H1 (cell line): ENCODE measurements around the gene KLHL29. TPM values are rescaled to one million over a fixed set of nuclear protein-coding genes. Genes with fewer than 3 reads are reported as not detected.
A peak's percentile ranks its signal among the peaks of the same experiment; 100 is the strongest.

ENCODE experiments used
- CTCF ChIA-PET: fragments of 300-600 bp; sonication (Branson Sonifier 250); formaldehyde crosslinking; loops from one replicate; lab custom pipeline; 2021; ENCODE audit not compliant: partially characterized antibody; lab: Charles Lee
- POLR2A ChIA-PET: fragments of 300-600 bp; sonication (Branson Sonifier 250); formaldehyde crosslinking; loops from one replicate; lab custom pipeline; 2021; ENCODE audit warnings: inconsistent platforms; ENCODE audit not compliant: partially characterized antibody; lab: Charles Lee
- DNase-seq, 2 experiments: peaks; one replicate each; pipeline versions ENCODE4 v3.0.0 to v3.0.0-alpha.2; 2010 to 2022; ENCODE audit warnings: low spot score in 2 of 2, low read depth in 1 of 2, mixed read lengths in 1 of 2
- FAIRE-seq: peaks from 2 replicates; lab custom pipeline; 2011; peaks lifted over from hg19 to GRCh38; lab: Jason Lieb, UNC
- H2AFZ ChIP-seq: 2 replicates; pipeline ENCODE4 v1.8.1; 2012; ENCODE audit warnings: low read length, inconsistent platforms
- H2AK5ac ChIP-seq: 2 replicates; pipeline ENCODE4 v1.6.1; 2013; ENCODE audit warnings: low read depth, low read length
- H2BK120ac ChIP-seq: replicated peaks from 2 replicates; pipeline ENCODE3; 2013; ENCODE audit warnings: low read depth, low read length, inconsistent platforms
- H2BK12ac ChIP-seq: 2 replicates; pipeline ENCODE4 v1.6.1; 2013; ENCODE audit warnings: low read depth, low read length
- H2BK15ac ChIP-seq: 2 replicates; pipeline ENCODE4 v1.6.1; 2013; ENCODE audit warnings: low read length
- H2BK20ac ChIP-seq: 2 replicates; pipeline ENCODE4 v1.6.1; 2013; ENCODE audit warnings: low read length
- H2BK5ac ChIP-seq: 2 replicates; pipeline ENCODE4 v1.6.1; 2013; ENCODE audit warnings: low read depth, low read length
- H3K14ac ChIP-seq: 2 replicates; pipeline ENCODE4 v1.6.1; 2013; ENCODE audit warnings: inconsistent platforms; ENCODE audit not compliant: insufficient read length
- H3K18ac ChIP-seq: 2 replicates; pipeline ENCODE4 v1.6.1; 2013; ENCODE audit warnings: low read length; ENCODE audit errors: extremely low read depth
- H3K23ac ChIP-seq: 2 replicates; pipeline ENCODE4 v1.6.1; 2013; ENCODE audit warnings: inconsistent platforms; ENCODE audit not compliant: insufficient read length
- H3K23me2 ChIP-seq: 2 replicates; pipeline ENCODE4 v1.6.1; 2013; ENCODE audit warnings: low read depth, low read length
- H3K27ac ChIP-seq: 2 replicates; pipeline ENCODE4 v1.6.1; 2011; ENCODE audit warnings: low read depth, low read length, inconsistent platforms
- H3K27me3 ChIP-seq, 4 experiments: replicated peaks in 1 of 4; 1 replicate in 1 of 4; 2 replicates in 3 of 4; pipeline versions ENCODE4 v1.6.1 to v1.8.1; 2011 to 2013; ENCODE audit warnings: low read length in 3 of 4, mild to moderate bottlenecking in 3 of 4, inconsistent platforms in 2 of 4, mixed read lengths in 2 of 4, moderate library complexity in 1 of 4; ENCODE audit not compliant: control insufficient read depth in 3 of 4, insufficient read depth in 3 of 4; ENCODE audit errors: extremely low read depth in 1 of 4
- H3K36me3 ChIP-seq, 4 experiments: 2 replicates each; pipeline versions ENCODE4 v1.6.1 to v1.8.1; 2011 to 2013; ENCODE audit warnings: mild to moderate bottlenecking in 4 of 4, low read length in 3 of 4, moderate library complexity in 2 of 4, control low read depth in 1 of 4, inconsistent platforms in 1 of 4; ENCODE audit not compliant: insufficient read depth in 4 of 4, control insufficient read depth in 2 of 4
- H3K4ac ChIP-seq: replicated peaks from 2 replicates; pipeline ENCODE3; 2013; ENCODE audit warnings: low read length, low read depth, mixed read lengths, inconsistent platforms; ENCODE audit not compliant: insufficient read length
- H3K4me1 ChIP-seq, 4 experiments: replicated peaks in 1 of 4; 1 replicate in 1 of 4; 2 replicates in 3 of 4; pipeline versions ENCODE4 v1.6.1 to v1.8.1; 2011 to 2013; ENCODE audit warnings: low read length in 3 of 4, inconsistent platforms in 2 of 4, mixed read lengths in 1 of 4; ENCODE audit not compliant: insufficient read depth in 4 of 4, control insufficient read depth in 3 of 4
- H3K4me2 ChIP-seq, 2 experiments: 2 replicates each; pipeline versions ENCODE4 v1.6.1 to v1.8.1; 2011 to 2013; ENCODE audit warnings: low read depth in 2 of 2, low read length in 2 of 2, control low read depth in 1 of 2, inconsistent platforms in 1 of 2, mild to moderate bottlenecking in 1 of 2; ENCODE audit not compliant: insufficient read depth in 1 of 2
- H3K4me3 ChIP-seq, 4 experiments: fragments of 200-600, 300-600 bp in 1 of 4; sonication (generic), shearing (Covaris generic), sonication (Bioruptor Twin) in 1 of 4; 2 replicates each; pipeline versions ENCODE4 v1.5.1 to v1.8.1; 2011 to 2016; ENCODE audit warnings: low read length in 4 of 4, low read depth in 3 of 4, control low read depth in 2 of 4, inconsistent platforms in 2 of 4, mild to moderate bottlenecking in 2 of 4, mixed read lengths in 1 of 4, moderate library complexity in 1 of 4; ENCODE audit not compliant: insufficient read depth in 2 of 4; ENCODE audit errors: extremely low read depth in 1 of 4
- H3K56ac ChIP-seq: replicated peaks from 2 replicates; pipeline ENCODE3; 2013; ENCODE audit warnings: low read depth, mild to moderate bottlenecking, mixed read lengths, low read length, inconsistent platforms; ENCODE audit not compliant: insufficient read length
- H3K79me1 ChIP-seq: 2 replicates; pipeline ENCODE4 v1.6.1; 2013; ENCODE audit warnings: low read depth, low read length, control low read depth
- H3K79me2 ChIP-seq, 2 experiments: 2 replicates each; pipeline versions ENCODE4 v1.6.1 to v1.8.1; 2012 to 2013; ENCODE audit warnings: low read length in 2 of 2, mild to moderate bottlenecking in 2 of 2, inconsistent platforms in 1 of 2; ENCODE audit not compliant: insufficient read depth in 2 of 2, control insufficient read depth in 1 of 2
- H3K9ac ChIP-seq, 4 experiments: replicated peaks in 1 of 4; 1 replicate in 1 of 4; 2 replicates in 3 of 4; pipeline versions ENCODE4 v1.6.1 to v1.8.1; 2011 to 2013; ENCODE audit warnings: low read depth in 3 of 4, low read length in 3 of 4, control low read depth in 2 of 4, mild to moderate bottlenecking in 2 of 4, moderate library complexity in 2 of 4, inconsistent platforms in 1 of 4; ENCODE audit errors: extremely low read depth in 1 of 4
- H3K9me3 ChIP-seq, 2 experiments: 2 replicates each; pipeline versions ENCODE4 v1.6.1 to v1.8.1; 2012 to 2013; ENCODE audit warnings: mild to moderate bottlenecking in 2 of 2, moderate library complexity in 2 of 2, control low read depth in 1 of 2, inconsistent platforms in 1 of 2, low read depth in 1 of 2, low read length in 1 of 2, mixed read lengths in 1 of 2; ENCODE audit not compliant: insufficient read depth in 2 of 2
- H4K20me1 ChIP-seq, 2 experiments: replicated peaks in 1 of 2; 2 replicates each; pipeline versions ENCODE3 to v1.8.1; 2011 to 2013; ENCODE audit warnings: inconsistent platforms in 2 of 2, low read length in 2 of 2, mild to moderate bottlenecking in 1 of 2; ENCODE audit not compliant: insufficient read depth in 2 of 2, control insufficient read depth in 1 of 2
- H4K5ac ChIP-seq: 2 replicates; pipeline ENCODE4 v1.6.1; 2013; ENCODE audit warnings: low read length, low read depth, mixed read lengths, inconsistent platforms; ENCODE audit not compliant: insufficient read length
- H4K8ac ChIP-seq: 2 replicates; pipeline ENCODE4 v1.8.0; 2013; ENCODE audit warnings: mild to moderate bottlenecking, moderate library complexity, low read length, inconsistent platforms; ENCODE audit not compliant: insufficient read depth; ENCODE audit errors: extremely low read depth
- H4K91ac ChIP-seq: replicated peaks from 2 replicates; pipeline ENCODE3; 2013; ENCODE audit warnings: low read length, mixed read lengths, inconsistent platforms; ENCODE audit not compliant: insufficient read length
- CTBP2 ChIP-seq: IDR thresholded peaks from 2 replicates; pipeline ENCODE4 v1.7.0; 2011; ENCODE audit warnings: borderline replicate concordance, mild to moderate bottlenecking, moderate library complexity, mixed read lengths, low read length; ENCODE audit not compliant: insufficient read depth, insufficient read length
- CTCF ChIP-seq, 3 experiments: IDR thresholded peaks; 1 replicate in 2 of 3; 2 replicates in 1 of 3; pipeline versions ENCODE4 v1.5.1 to v1.6.1; 2011; ENCODE audit warnings: low read length in 3 of 3, mild to moderate bottlenecking in 3 of 3, inconsistent platforms in 2 of 3, low read depth in 1 of 3, moderate library complexity in 1 of 3; ENCODE audit not compliant: insufficient read depth in 1 of 3; ENCODE audit errors: control extremely low read depth in 1 of 3
- EP300 ChIP-seq, 2 experiments: IDR thresholded peaks; 1 replicate in 1 of 2; 2 replicates in 1 of 2; pipeline ENCODE4 v1.6.1; 2011 to 2012; ENCODE audit warnings: low read depth in 2 of 2, low read length in 2 of 2, mild to moderate bottlenecking in 2 of 2, borderline replicate concordance in 1 of 2, inconsistent platforms in 1 of 2, moderate library complexity in 1 of 2
- KDM1A ChIP-seq: fragments of 200-600, 300-600 bp; sonication (generic); IDR thresholded peaks from 2 replicates; pipeline ENCODE4 v1.7.1; 2016; ENCODE audit warnings: mild to moderate bottlenecking, low read length, borderline replicate concordance
- KDM5A ChIP-seq: fragments of 200-600 bp; IDR thresholded peaks from 2 replicates; pipeline ENCODE4 v1.7.1; 2012; ENCODE audit warnings: mild to moderate bottlenecking, low read length, inconsistent platforms, mixed read lengths
- NANOG ChIP-seq: IDR thresholded peaks from 2 replicates; pipeline ENCODE4 v1.6.1; 2011; ENCODE audit warnings: low read length, low read depth, mild to moderate bottlenecking, inconsistent platforms; ENCODE audit not compliant: insufficient read depth, poor library complexity, severe bottlenecking
- POLR2A ChIP-seq, 2 experiments: IDR thresholded peaks; 1 replicate in 1 of 2; 2 replicates in 1 of 2; pipeline ENCODE4 v1.6.1; 2011; ENCODE audit warnings: low read depth in 2 of 2, low read length in 2 of 2, mild to moderate bottlenecking in 2 of 2; ENCODE audit errors: control extremely low read depth in 1 of 2
- SIN3A ChIP-seq, 2 experiments: IDR thresholded peaks in 1 of 2; conservative IDR thresholded peaks in 1 of 2; 2 replicates each; pipeline ENCODE4 v1.6.1; 2011 to 2012; ENCODE audit warnings: low read length in 2 of 2, improper control_type of control experiment in 1 of 2, low read depth in 1 of 2, mild to moderate bottlenecking in 1 of 2
- SRF ChIP-seq: IDR thresholded peaks from 2 replicates; pipeline ENCODE4 v1.6.1; 2011; ENCODE audit warnings: mild to moderate bottlenecking, low read depth, low read length, moderate library complexity
- YY1 ChIP-seq: IDR thresholded peaks from 2 replicates; pipeline ENCODE4 v1.6.1; 2011; ENCODE audit warnings: low read depth, mild to moderate bottlenecking, low read length
- WGBS, 2 experiments: shearing (Covaris generic) in 1 of 2; methylation state at CpG; one replicate each; pipeline versions ENCODE4 v1.1.6 to v1.1.7; 2013 to 2015; ENCODE audit warnings: low lambda C conversion rate in 2 of 2, mixed read lengths in 2 of 2, inconsistent platforms in 1 of 2, low coverage in 1 of 2, missing lambda C conversion rate in 1 of 2; ENCODE audit not compliant: insufficient replicate concordance in 2 of 2, insufficient coverage in 1 of 2, insufficient read length in 1 of 2; ENCODE audit errors: extremely low coverage in 1 of 2, missing lambda C conversion rate in 1 of 2; 5-methylcytosine and 5-hydroxymethylcytosine counted together
- polyA plus RNA-seq, 7 experiments: library from polyadenylated mRNA; depleted of rRNA in 3 of 7; stranded (reverse) in 5 of 7; unstranded in 2 of 7; fragments of >200 nt in 5 of 7; fragments of 200-250 nt in 2 of 7; gene quantifications; 1 replicate in 5 of 7; 2 replicates in 1 of 7; 4 replicates in 1 of 7; pipeline versions ENCODE4 v1.2.1 to v1.2.3, GENCODE V29; 2011 to 2013; ENCODE audit warnings: missing spikeins in 2 of 7, mixed read lengths in 2 of 7
- total RNA-seq: library from RNA; stranded (reverse); fragmentation: NEBNext Ultra II Directional; extraction: Animal tissue kit (Norgen Biotek cat#: 25700); gene quantifications from 2 replicates; pipeline ENCODE4 v1.2.1, GENCODE V29; 2021

Gene KLHL29
- total and polyA plus RNA-seq, 2 of the 8 experiments (the other 6 are each of a cell fraction or from before 2014, with no cell fraction given) = 1.1 to 4.7 TPM

- 90% methylated on average over 6 of the region's 6 CpGs; no CpG with 5 or more reads in 1 of the 2 experiments for WGBS, 2 experiments
- Histone ChIP-seq H3K4me2 (no peak overlapping the region), H2BK20ac (no peak overlapping the region), H2AK5ac (no peak overlapping the region), H3K36me3 (no peaks in the 10 kb centered on the region; a peak in 1 of 8 replicates), H4K91ac (no peak overlapping the region), H3K9me3 (no peaks in the 10 kb centered on the region), H2BK12ac (0 out of 2 replicates have a peak overlapping the region, but pooled peaks have one; percentile 96), H3K79me1 (no peaks in the 10 kb centered on the region), H3K79me2 (no peaks in the 10 kb centered on the region), H4K20me1 (no peaks in the 10 kb centered on the region), H3K27ac (no peak overlapping the region), H3K23ac (no peak overlapping the region), H3K4me1 (peaks cover 5 to 22% (median 13%) of the 10 kb centered on the region in 4 experiments), H2BK120ac (no peak overlapping the region), H4K8ac (no peak overlapping the region), H2BK15ac (no peak overlapping the region), H3K27me3 (0 out of 7 replicates have a peak, but pooled peaks cover 0 to 2% (median 0%) of the 10 kb centered on the region in 4 experiments), H3K4ac (no peak overlapping the region), H3K56ac (no peak overlapping the region), H2BK5ac (no peak overlapping the region), H3K18ac (no peak overlapping the region), H2AFZ (no peak overlapping the region), H3K9ac (no peak overlapping the region), H3K23me2 (no peaks in the 10 kb centered on the region), H4K5ac (no peak overlapping the region), H3K4me3 (no peak overlapping the region), H3K14ac (no peak overlapping the region)
- FAIRE-seq = no peak
- ChIA-PET POLR2A (interaction anchor here (1.3 kb wide), 1 partner anchor 10 kb away, joined by 4 read pairs; no protein-coding TSS in a partner anchor), CTCF (interaction anchor here (0.7 to 2.2 kb wide), 8 partner anchors 8 to 142 kb away, joined by 3 to 11 read pairs (median 4); no protein-coding TSS in a partner anchor)
- DNase-seq = no peak
- TF ChIP-seq KDM5A (no peak), NANOG (no peak), KDM1A (no peak), CTCF (IDR thresholded peaks at IDR 0.05; ENCODE audit: control extremely low read depth in 1 of 3, insufficient read depth in 1 of 3, low read depth in 1 of 3, low read length in 3 of 3) (no peak), YY1 (no peak), CTBP2 (no peak), SIN3A (conservative IDR thresholded peaks at IDR 0.05 in 1 of 2, IDR thresholded peaks at IDR 0.05 in 1 of 2; ENCODE audit: low read depth in 1 of 2, low read length in 2 of 2) (no peak), SRF (no peak), POLR2A (IDR thresholded peaks at IDR 0.05; ENCODE audit: control extremely low read depth in 1 of 2, low read depth in 2 of 2, low read length in 2 of 2) (no peak), EP300 (IDR thresholded peaks at IDR 0.05; ENCODE audit: borderline replicate concordance in 1 of 2, low read depth in 2 of 2, low read length in 2 of 2) (no peak)
Observed at GRCh38 chr2:23482607-23483006, 97.6 kb downstream of the KLHL29 start.
